SK-N-SH treated with all-trans-retinoic acid at 6 μM for 48 hours (cell line): Measurements from ENCODE around the gene AP4E1.

Source experiments
- PPARA ChIP-seq: fragments of 250-450 bp; sonication (Bioruptor Pico); IDR thresholded peaks from 2 replicates; pipeline ENCODE4 v1.5.0; 2020; ENCODE audit warnings: mild to moderate bottlenecking, borderline replicate concordance
- TCF4 ChIP-seq: fragments of 250-450 bp; sonication (Bioruptor Pico); IDR thresholded peaks from 2 replicates; pipeline ENCODE4 v1.8.0; 2021; ENCODE audit warnings: mild to moderate bottlenecking, moderate library complexity, borderline replicate concordance
- ZFP3 ChIP-seq: fragments of 250-450 bp; sonication (Bioruptor Pico); IDR thresholded peaks from 2 replicates; pipeline ENCODE4 v1.5.0; 2020; ENCODE audit warnings: mild to moderate bottlenecking, moderate library complexity
- TF ChIP-seq, protein P1 (sequence below): fragments of 250-450 bp; sonication (Bioruptor Pico); IDR thresholded peaks from 2 replicates; pipeline ENCODE4 v1.5.1; 2021; ENCODE audit warnings: mild to moderate bottlenecking, moderate library complexity

DNA sequence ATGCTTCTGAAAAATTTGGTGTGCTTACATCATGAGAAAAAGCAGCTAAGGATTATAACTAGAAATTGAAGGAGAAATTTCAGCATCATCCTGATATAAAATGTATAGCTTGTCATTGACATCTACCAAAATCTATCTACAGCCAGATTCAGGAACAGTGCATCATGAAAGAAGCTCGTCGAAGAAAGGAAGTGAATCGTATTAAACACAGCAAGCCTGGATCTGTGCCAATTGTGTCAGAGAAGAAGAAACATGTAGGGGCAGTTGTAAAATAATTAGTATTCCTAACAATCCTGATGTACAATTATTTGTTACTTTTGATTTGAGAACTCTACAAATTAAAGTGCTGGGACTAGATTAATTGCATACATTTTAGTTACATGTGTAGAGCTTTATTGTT is 37.2 kb downstream of the AP4E1 start:
- TF ChIP-seq PPARA (CRISPR knock-in tag) (no peak), ZFP3 (no peak), TCF4 (CRISPR knock-in tag) (no peak)
- TF ChIP-seq, protein P1, sequence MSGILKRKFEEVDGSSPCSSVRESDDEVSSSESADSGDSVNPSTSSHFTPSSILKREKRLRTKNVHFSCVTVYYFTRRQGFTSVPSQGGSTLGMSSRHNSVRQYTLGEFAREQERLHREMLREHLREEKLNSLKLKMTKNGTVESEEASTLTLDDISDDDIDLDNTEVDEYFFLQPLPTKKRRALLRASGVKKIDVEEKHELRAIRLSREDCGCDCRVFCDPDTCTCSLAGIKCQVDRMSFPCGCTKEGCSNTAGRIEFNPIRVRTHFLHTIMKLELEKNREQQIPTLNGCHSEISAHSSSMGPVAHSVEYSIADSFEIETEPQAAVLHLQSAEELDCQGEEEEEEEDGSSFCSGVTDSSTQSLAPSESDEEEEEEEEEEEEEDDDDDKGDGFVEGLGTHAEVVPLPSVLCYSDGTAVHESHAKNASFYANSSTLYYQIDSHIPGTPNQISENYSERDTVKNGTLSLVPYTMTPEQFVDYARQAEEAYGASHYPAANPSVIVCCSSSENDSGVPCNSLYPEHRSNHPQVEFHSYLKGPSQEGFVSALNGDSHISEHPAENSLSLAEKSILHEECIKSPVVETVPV = no peak
